ENCODE data around the gene ABTB1.
A peak's percentile ranks its signal among the peaks of the same experiment; 100 is the strongest.

The ABTB1 gene

DNA sequence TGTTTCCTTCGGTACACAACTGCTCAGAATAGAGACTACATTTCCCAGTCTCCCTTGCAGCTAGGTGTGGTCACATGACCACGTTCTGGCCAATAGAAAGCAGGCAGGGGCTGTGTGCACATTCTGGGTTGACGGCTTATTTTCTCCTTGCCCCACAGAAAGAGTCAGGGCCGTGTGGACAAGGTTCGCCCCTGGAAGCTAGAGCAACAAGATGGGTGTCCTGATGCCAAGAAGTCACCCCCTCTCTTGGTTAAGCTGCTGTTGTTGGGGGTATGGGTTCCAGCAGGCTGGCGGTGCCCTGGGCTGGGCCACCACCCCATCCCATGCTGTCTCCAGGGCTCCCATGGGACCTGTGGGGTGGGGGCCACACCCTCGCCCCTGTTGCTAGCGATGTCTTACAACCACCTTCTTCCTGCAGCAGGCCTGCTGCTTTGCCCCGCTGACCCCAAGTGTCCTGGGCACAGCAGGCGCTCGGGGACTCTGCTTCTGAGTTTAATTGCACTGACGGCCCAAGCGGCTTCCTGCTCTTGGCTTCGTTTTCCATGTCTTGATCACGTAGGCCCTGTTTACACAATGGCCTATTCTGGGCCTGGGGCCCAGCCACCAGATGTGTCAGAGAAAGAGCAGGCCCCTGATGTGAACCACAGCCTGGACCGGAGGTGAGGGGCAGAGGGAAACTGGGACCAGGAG, 24.9 kb downstream of the ABTB1 start:
- TF ChIP-seq, protein P1, sequence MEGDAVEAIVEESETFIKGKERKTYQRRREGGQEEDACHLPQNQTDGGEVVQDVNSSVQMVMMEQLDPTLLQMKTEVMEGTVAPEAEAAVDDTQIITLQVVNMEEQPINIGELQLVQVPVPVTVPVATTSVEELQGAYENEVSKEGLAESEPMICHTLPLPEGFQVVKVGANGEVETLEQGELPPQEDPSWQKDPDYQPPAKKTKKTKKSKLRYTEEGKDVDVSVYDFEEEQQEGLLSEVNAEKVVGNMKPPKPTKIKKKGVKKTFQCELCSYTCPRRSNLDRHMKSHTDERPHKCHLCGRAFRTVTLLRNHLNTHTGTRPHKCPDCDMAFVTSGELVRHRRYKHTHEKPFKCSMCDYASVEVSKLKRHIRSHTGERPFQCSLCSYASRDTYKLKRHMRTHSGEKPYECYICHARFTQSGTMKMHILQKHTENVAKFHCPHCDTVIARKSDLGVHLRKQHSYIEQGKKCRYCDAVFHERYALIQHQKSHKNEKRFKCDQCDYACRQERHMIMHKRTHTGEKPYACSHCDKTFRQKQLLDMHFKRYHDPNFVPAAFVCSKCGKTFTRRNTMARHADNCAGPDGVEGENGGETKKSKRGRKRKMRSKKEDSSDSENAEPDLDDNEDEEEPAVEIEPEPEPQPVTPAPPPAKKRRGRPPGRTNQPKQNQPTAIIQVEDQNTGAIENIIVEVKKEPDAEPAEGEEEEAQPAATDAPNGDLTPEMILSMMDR (conservative IDR thresholded peaks at IDR 0.05; ENCODE audit: low read length): no peak
- TF ChIP-seq EZH2phosphoT487 (IDR thresholded peaks at IDR 0.05; ENCODE audit: borderline replicate concordance): no peak
- H3K9me3 ChIP-seq (ENCODE audit: insufficient read depth, low read depth, low read length): no peaks in the 10 kb centered on the region
- peaks cover 12% of the 10 kb centered on the region; the same call in 1 of the 2 replicates for H3K79me2 ChIP-seq (ENCODE audit: insufficient read depth, low read length)
- no peak overlapping the region for H3K9ac ChIP-seq (ENCODE audit: low read depth, low read length, poor library complexity, severe bottlenecking)
- H3F3A ChIP-seq (ENCODE audit: low read depth): no peaks in the 10 kb centered on the region
- peak overlapping the region; percentile 26 for H3K4me2 ChIP-seq (ENCODE audit: low read depth, low read length, poor library complexity, severe bottlenecking)
- no peaks in the 10 kb centered on the region for H3K9me2 ChIP-seq (replicated peaks; ENCODE audit: low read depth, low read length)
- peaks cover 7% of the 10 kb centered on the region for H4K20me1 ChIP-seq (ENCODE audit: insufficient read depth, low read length, poor library complexity, severe bottlenecking)
- no peak overlapping the region for H2AFZ ChIP-seq (ENCODE audit: low read length)
- no peak overlapping the region for H3K4me3 ChIP-seq (ENCODE audit: low read length, poor library complexity, severe bottlenecking)
- H3K27me3 ChIP-seq (ENCODE audit: insufficient read depth, low read length, poor library complexity, severe bottlenecking): no peaks in the 10 kb centered on the region
- H3K4me1 ChIP-seq (ENCODE audit: insufficient read depth, low read length, poor library complexity, severe bottlenecking): peaks cover 23% of the 10 kb centered on the region
- peaks cover 47% of the 10 kb centered on the region; the same call in 1 of the 2 replicates for H3K36me3 ChIP-seq (ENCODE audit: insufficient read depth, low read length)

DNA sequence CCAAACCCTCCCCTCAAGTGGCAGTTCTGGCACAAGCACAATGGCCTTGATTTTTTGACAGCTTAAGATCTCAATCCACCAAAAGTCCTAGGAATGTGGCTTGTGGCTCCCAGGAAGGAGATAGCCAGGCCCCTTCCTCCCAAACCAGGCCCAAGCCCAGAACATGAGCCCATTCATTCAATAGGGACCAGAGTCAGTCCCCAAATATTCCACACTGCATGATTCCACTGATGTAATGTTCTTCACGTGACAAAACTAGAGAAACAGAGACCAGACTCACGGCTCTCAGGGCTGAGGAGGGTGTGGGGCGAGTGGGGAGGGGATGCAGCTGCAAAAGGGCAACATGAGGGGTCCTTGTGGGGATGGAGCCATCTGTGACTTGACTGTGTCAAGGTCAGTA, 25.5 kb downstream of the ABTB1 start:
- H3K4me3 ChIP-seq (ENCODE audit: low read length, poor library complexity, severe bottlenecking): no peak overlapping the region
- no peak overlapping the region for H3K9ac ChIP-seq (ENCODE audit: low read depth, low read length, poor library complexity, severe bottlenecking)
- peaks cover 46% of the 10 kb centered on the region; the same call in 1 of the 2 replicates for H3K36me3 ChIP-seq (ENCODE audit: insufficient read depth, low read length)
- H3K4me1 ChIP-seq (ENCODE audit: insufficient read depth, low read length, poor library complexity, severe bottlenecking): peaks cover 23% of the 10 kb centered on the region
- no peaks in the 10 kb centered on the region for H3K9me2 ChIP-seq (replicated peaks; ENCODE audit: low read depth, low read length)
- peaks cover 17% of the 10 kb centered on the region; the same call in 1 of the 2 replicates for H3K79me2 ChIP-seq (ENCODE audit: insufficient read depth, low read length)
- H3F3A ChIP-seq (ENCODE audit: low read depth): no peaks in the 10 kb centered on the region
- H3K27me3 ChIP-seq (ENCODE audit: insufficient read depth, low read length, poor library complexity, severe bottlenecking): no peaks in the 10 kb centered on the region
- H2AFZ ChIP-seq (ENCODE audit: low read length): no peak overlapping the region
- H4K20me1 ChIP-seq (ENCODE audit: insufficient read depth, low read length, poor library complexity, severe bottlenecking): peaks cover 7% of the 10 kb centered on the region
- no peaks in the 10 kb centered on the region for H3K9me3 ChIP-seq (ENCODE audit: insufficient read depth, low read depth, low read length)
- H3K4me2 ChIP-seq (ENCODE audit: low read depth, low read length, poor library complexity, severe bottlenecking): peak overlapping the region; percentile 26
- TF ChIP-seq EZH2phosphoT487 (IDR thresholded peaks at IDR 0.05; ENCODE audit: borderline replicate concordance): no peak
- TF ChIP-seq, protein P1 (conservative IDR thresholded peaks at IDR 0.05; ENCODE audit: low read length): no peak

DNA sequence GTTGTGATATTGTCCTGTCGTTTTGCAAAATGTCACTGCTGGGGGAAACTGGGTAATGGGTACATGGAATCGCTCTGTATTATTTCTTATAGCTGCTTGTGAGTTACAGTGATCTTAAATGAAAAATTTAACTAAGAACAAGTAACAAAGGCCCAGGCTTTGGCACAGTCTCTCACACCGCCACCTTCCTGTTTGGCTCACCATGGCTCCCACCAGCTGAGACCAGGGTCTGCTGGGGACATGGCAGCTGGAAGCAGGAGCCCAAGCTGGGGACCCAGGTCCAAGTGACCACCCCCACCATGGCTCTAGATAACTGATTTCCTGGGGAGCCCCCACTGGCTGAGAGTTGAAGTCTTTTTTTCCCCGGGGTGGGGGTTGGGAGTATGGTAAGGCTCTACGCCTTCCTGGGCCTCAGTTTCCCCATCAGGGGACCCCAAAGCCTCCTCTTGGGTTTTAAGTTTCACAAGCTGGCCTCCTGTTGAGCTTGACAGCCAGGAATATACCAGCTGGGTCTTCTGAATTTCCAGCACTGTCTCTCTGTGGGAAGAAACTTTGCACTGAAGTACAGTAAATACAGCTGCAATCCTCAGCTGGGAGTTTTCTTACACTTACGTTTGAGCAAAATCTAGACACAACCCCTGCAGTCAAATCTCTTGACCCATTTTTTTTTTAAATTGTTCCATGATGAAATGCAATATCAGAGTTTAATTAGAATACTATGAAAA, 26.1 kb downstream of the ABTB1 start:
- no peak overlapping the region for H3K4me3 ChIP-seq (ENCODE audit: low read length, poor library complexity, severe bottlenecking)
- H3K9ac ChIP-seq (ENCODE audit: low read depth, low read length, poor library complexity, severe bottlenecking): no peak overlapping the region
- peaks cover 25% of the 10 kb centered on the region for H3K4me1 ChIP-seq (ENCODE audit: insufficient read depth, low read length, poor library complexity, severe bottlenecking)
- no peak for TF ChIP-seq EZH2phosphoT487 (IDR thresholded peaks at IDR 0.05; ENCODE audit: borderline replicate concordance)
- TF ChIP-seq, protein P1 (conservative IDR thresholded peaks at IDR 0.05; ENCODE audit: low read length): no peak
- H3K27me3 ChIP-seq (ENCODE audit: insufficient read depth, low read length, poor library complexity, severe bottlenecking): no peaks in the 10 kb centered on the region
- no peaks in the 10 kb centered on the region for H3K9me2 ChIP-seq (replicated peaks; ENCODE audit: low read depth, low read length)
- H4K20me1 ChIP-seq (ENCODE audit: insufficient read depth, low read length, poor library complexity, severe bottlenecking): peaks cover 9% of the 10 kb centered on the region
- H3F3A ChIP-seq (ENCODE audit: low read depth): no peaks in the 10 kb centered on the region
- H3K79me2 ChIP-seq (ENCODE audit: insufficient read depth, low read length): peaks cover 23% of the 10 kb centered on the region; the same call in 1 of the 2 replicates
- no peak overlapping the region for H3K4me2 ChIP-seq (ENCODE audit: low read depth, low read length, poor library complexity, severe bottlenecking)
- no peak overlapping the region for H2AFZ ChIP-seq (ENCODE audit: low read length)
- H3K9me3 ChIP-seq (ENCODE audit: insufficient read depth, low read depth, low read length): 0 out of 2 replicates have a peak, but pooled peaks cover 2% of the 10 kb centered on the region
- H3K36me3 ChIP-seq (ENCODE audit: insufficient read depth, low read length): peaks cover 45% of the 10 kb centered on the region; the same call in 1 of the 2 replicates
